BE2C (cell line): Measurements from ENCODE around the gene CLCN2.

ENCODE experiments used
- DNase-seq: peaks from one replicate; pipeline ENCODE4 v3.0.0-alpha.2; 2020
- H3K27me3 ChIP-seq: fragments of 250-450 bp; sonication (Bioruptor Pico); 2 replicates; pipeline ENCODE4 v1.5.1; 2020; ENCODE audit warnings: mild to moderate bottlenecking
- H3K36me3 ChIP-seq: fragments of 250-450 bp; sonication (Bioruptor Pico); 2 replicates; pipeline ENCODE4 v1.5.1; 2020; ENCODE audit warnings: mild to moderate bottlenecking
- H3K4me1 ChIP-seq: fragments of 250-450 bp; sonication (Bioruptor Pico); 2 replicates; pipeline ENCODE4 v1.5.1; 2020
- H3K4me3 ChIP-seq: 2 replicates; pipeline ENCODE4 v1.5.1; 2011; ENCODE audit warnings: low read depth, low read length
- H3K9me3 ChIP-seq: fragments of 250-450 bp; sonication (Bioruptor Pico); 2 replicates; pipeline ENCODE4 v1.5.1; 2020
- CTCF ChIP-seq: IDR thresholded peaks from 2 replicates; pipeline ENCODE4 v1.5.1; 2012; ENCODE audit warnings: mild to moderate bottlenecking, low read depth, low read length

Gene CLCN2

GRCh38 chr3:184362668-184363546, 1.5 kb upstream of the CLCN2 start:
- peak; percentile 98 for DNase-seq
- Histone ChIP-seq H3K36me3 (peaks cover 20% of the 10 kb centered on the region), H3K9me3 (no peaks in the 10 kb centered on the region), H3K4me3 (peak overlapping the region; percentile 86), H3K27me3 (no peaks in the 10 kb centered on the region), H3K4me1 (no peaks in the 10 kb centered on the region)
- TF ChIP-seq CTCF: peak; percentile 61

- no peaks in the 10 kb centered on the region for H3K4me1 ChIP-seq
- H3K27me3 ChIP-seq: no peaks in the 10 kb centered on the region
- peak overlapping the region; percentile 86 for H3K4me3 ChIP-seq
- TF ChIP-seq CTCF: no peak
- H3K9me3 ChIP-seq: no peaks in the 10 kb centered on the region
- DNase-seq: no peak
- H3K36me3 ChIP-seq: peaks cover 18% of the 10 kb centered on the region
Observed at GRCh38 chr3:184361932-184362667, 695 bp upstream of the CLCN2 start.

GRCh38 chr3:184360929-184361531, 375 bp downstream of the CLCN2 start:
- no peak for DNase-seq

DNA sequence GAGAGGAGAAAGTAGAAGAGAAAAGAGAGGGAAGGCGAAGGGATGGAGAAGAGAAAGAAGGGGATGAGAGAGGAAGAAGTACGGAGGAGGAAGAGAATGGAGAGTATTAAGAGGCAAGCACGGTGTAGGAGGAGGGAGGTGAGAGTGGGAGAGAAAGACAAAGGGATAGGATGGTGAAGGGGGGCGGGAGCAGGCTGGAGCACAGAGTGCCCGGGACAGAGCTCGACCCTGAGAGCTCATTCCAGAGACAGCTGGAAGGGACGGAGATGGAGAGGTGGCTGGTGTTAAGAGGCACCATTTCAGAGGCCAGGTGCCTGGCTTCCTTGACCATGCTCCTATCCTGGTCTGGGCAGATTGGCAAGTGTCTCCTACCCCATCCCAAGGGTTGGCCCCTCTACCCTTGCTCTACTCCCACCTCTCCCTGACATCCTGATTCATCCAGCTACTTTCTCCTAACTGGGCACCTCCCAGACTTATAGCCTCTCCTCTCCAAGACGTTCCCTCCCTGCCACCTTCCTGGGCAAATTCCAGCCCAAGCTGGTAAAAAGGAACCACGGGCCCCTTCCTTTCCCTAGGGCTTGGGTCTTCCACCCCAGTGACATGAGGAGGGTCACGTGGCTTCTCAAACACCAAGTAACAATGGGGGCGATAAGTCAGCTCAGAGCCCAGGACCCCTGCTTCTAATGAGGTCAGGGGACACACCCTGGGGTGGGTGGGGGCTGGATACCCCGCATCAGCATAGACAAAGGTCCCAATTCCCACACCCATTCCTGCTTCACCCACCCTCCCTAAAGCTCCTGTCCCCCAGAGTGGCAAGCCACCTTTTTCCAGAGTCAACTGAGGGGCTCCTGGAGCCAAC, 1.1 kb downstream of the CLCN2 start:
- no peak for TF ChIP-seq CTCF
- H3K4me1 ChIP-seq: no peaks in the 10 kb centered on the region
- H3K36me3 ChIP-seq: peaks cover 9% of the 10 kb centered on the region
- peak overlapping the region; percentile 86 for H3K4me3 ChIP-seq
- DNase-seq: no peak
- no peaks in the 10 kb centered on the region for H3K9me3 ChIP-seq
- no peaks in the 10 kb centered on the region for H3K27me3 ChIP-seq

More at GRCh38 chr3:184360929-184361531, 375 bp downstream of the CLCN2 start:
- Histone ChIP-seq H3K27me3 (no peaks in the 10 kb centered on the region), H3K4me3 (peak overlapping the region; percentile 86), H3K36me3 (peaks cover 10% of the 10 kb centered on the region), H3K4me1 (no peaks in the 10 kb centered on the region), H3K9me3 (no peaks in the 10 kb centered on the region)
- TF ChIP-seq CTCF: no peak

GRCh38 chr3:184359610-184360009, 1.8 kb downstream of the CLCN2 start:
- DNase-seq: no peak
- no peak for TF ChIP-seq CTCF
- Histone ChIP-seq H3K27me3 (no peaks in the 10 kb centered on the region), H3K36me3 (peaks cover 2% of the 10 kb centered on the region), H3K9me3 (no peaks in the 10 kb centered on the region), H3K4me3 (no peak overlapping the region), H3K4me1 (no peaks in the 10 kb centered on the region)
